A549 (cell line): Measurements from ENCODE around the gene SLC5A10. TPM values are rescaled to one million over a fixed set of nuclear protein-coding genes. Genes with fewer than 3 reads are reported as not detected.
A peak's percentile ranks its signal among the peaks of the same experiment; 100 is the strongest.

Experiments used
- ATAC-seq, 2 experiments: fragments of 200-7000 bp in 1 of 2; fragments of >200 bp in 1 of 2; cut with Nextera tagmentation in 1 of 2; cut with Tn5 transposase in 1 of 2; 3 replicates each; pipeline versions ENCODE4 v1.8.0 to v1.9.1; 2018 to 2020; ENCODE audit warnings: mild to moderate bottlenecking in 1 of 2, moderate library complexity in 1 of 2
- CTCF ChIA-PET: fragments of 300-600 bp; sonication (Branson Sonifier 250); formaldehyde crosslinking; extraction: SDS; loops from one replicate; lab custom pipeline; 2021; ENCODE audit warnings: antibody characterized with exemption, inconsistent platforms; lab: Yijun Ruan, JAX
- POLR2A ChIA-PET: fragments of 350-600 bp; formaldehyde crosslinking; extraction: SDS; loops from one replicate; lab custom pipeline; 2021; ENCODE audit warnings: antibody characterized with exemption, inconsistent platforms; lab: Yijun Ruan, JAX
- DNase-seq, 2 experiments: peaks; one replicate each; pipeline versions ENCODE4 v3.0.0 to v3.0.0-alpha.2; 2011 to 2016; ENCODE audit warnings: low read depth in 1 of 2, low spot score in 1 of 2
- FAIRE-seq: peaks from 2 replicates; lab custom pipeline; 2011; peaks lifted over from hg19 to GRCh38; lab: Jason Lieb, UNC
- H3K27ac ChIP-seq, 2 experiments: fragments of >200 bp; sonication (Bioruptor Twin); formaldehyde crosslinking; 3 replicates each; pipeline ENCODE4 v1.5.1; 2016 to 2017
- H3K4me1 ChIP-seq: fragments of >200 bp; sonication (Bioruptor Twin); formaldehyde crosslinking; 3 replicates; pipeline ENCODE4 v1.6.1; 2016
- H3K4me2 ChIP-seq: fragments of >200 bp; sonication (Bioruptor Twin); formaldehyde crosslinking; 3 replicates; pipeline ENCODE4 v1.6.1; 2016
- H3K4me3 ChIP-seq: fragments of >200 bp; sonication (Bioruptor Twin); formaldehyde crosslinking; 3 replicates; pipeline ENCODE4 v1.5.1; 2016
- H3K9me3 ChIP-seq: fragments of >200 bp; sonication (Bioruptor Twin); formaldehyde crosslinking; 3 replicates; pipeline ENCODE4 v1.6.1; 2016
- CBX2 ChIP-seq: fragments of 200-600 bp; sonication (generic); IDR thresholded peaks from 2 replicates; pipeline ENCODE4 v1.6.1; 2016; ENCODE audit warnings: low read depth, mild to moderate bottlenecking, borderline replicate concordance
- CEBPB ChIP-seq, 2 experiments: fragments of >200 bp in 1 of 2; sonication (Bioruptor Twin) in 1 of 2; formaldehyde crosslinking in 1 of 2; IDR thresholded peaks; 2 replicates each; pipeline ENCODE4 v1.6.1; 2012 to 2016
- CHD2 ChIP-seq: fragments of 150-350 bp; IDR thresholded peaks from 2 replicates; pipeline ENCODE4 v1.6.1; 2014; ENCODE audit warnings: low read length; ENCODE audit not compliant: partially characterized antibody
- EHF ChIP-seq: fragments of 250-450 bp; sonication (Bioruptor Pico); IDR thresholded peaks from 2 replicates; pipeline ENCODE4 v1.5.0; 2020; ENCODE audit warnings: mild to moderate bottlenecking
- EP300 ChIP-seq, 2 experiments: fragments of >200 bp; sonication (Bioruptor Twin); formaldehyde crosslinking; IDR thresholded peaks; 2 replicates in 1 of 2; 3 replicates in 1 of 2; pipeline ENCODE4 v1.6.1; 2016 to 2017
- ESRRA ChIP-seq: fragments of 150-350 bp; IDR thresholded peaks from 2 replicates; pipeline ENCODE4 v1.6.1; 2014; ENCODE audit warnings: mild to moderate bottlenecking, low read length, borderline replicate concordance
- FOSB ChIP-seq: fragments of 250-450 bp; sonication (Bioruptor Pico); IDR thresholded peaks from 2 replicates; pipeline ENCODE4 v1.5.0; 2020; ENCODE audit warnings: mild to moderate bottlenecking, moderate library complexity
- FOXS1 ChIP-seq: fragments of 250-450 bp; sonication (Bioruptor Pico); IDR thresholded peaks from 2 replicates; pipeline ENCODE4 v1.5.0; 2020; ENCODE audit warnings: mild to moderate bottlenecking, moderate library complexity
- GATA3 ChIP-seq: IDR thresholded peaks from 2 replicates; pipeline ENCODE4 v1.6.1; 2012; ENCODE audit warnings: borderline replicate concordance
- HOXA7 ChIP-seq: fragments of 250-450 bp; sonication (Bioruptor Pico); IDR thresholded peaks from 2 replicates; pipeline ENCODE4 v1.5.0; 2020; ENCODE audit warnings: mild to moderate bottlenecking, moderate library complexity
- HOXB13 ChIP-seq: fragments of 250-450 bp; sonication (Bioruptor Pico); IDR thresholded peaks from 2 replicates; pipeline ENCODE4 v1.5.0; 2020; ENCODE audit warnings: low read depth, mild to moderate bottlenecking, moderate library complexity
- KDM1A ChIP-seq: fragments of 200-600 bp; sonication (generic); IDR thresholded peaks from 2 replicates; pipeline ENCODE4 v1.6.1; 2016; ENCODE audit warnings: low read depth, mild to moderate bottlenecking
- KDM5A ChIP-seq: fragments of 200-600 bp; sonication (generic); IDR thresholded peaks from 2 replicates; pipeline ENCODE4 v1.6.1; 2016; ENCODE audit warnings: antibody characterized with exemption, mild to moderate bottlenecking
- MYC ChIP-seq: IDR thresholded peaks from 2 replicates; pipeline ENCODE4 v1.6.1; 2012; ENCODE audit warnings: mild to moderate bottlenecking, inconsistent platforms, low read length, improper control_type of control experiment, borderline replicate concordance
- NFE2L2 ChIP-seq: fragments of 150-350 bp; conservative IDR thresholded peaks from 2 replicates; pipeline ENCODE4 v1.6.1; 2014; ENCODE audit warnings: low read length
- NPAS2 ChIP-seq: fragments of 250-450 bp; sonication (Bioruptor Pico); IDR thresholded peaks from 2 replicates; pipeline ENCODE4 v1.8.0; 2022; ENCODE audit warnings: mild to moderate bottlenecking, moderate library complexity, borderline replicate concordance
- NR3C1 ChIP-seq: fragments of >200 bp; sonication (Bioruptor Twin); formaldehyde crosslinking; IDR thresholded peaks from 3 replicates; pipeline ENCODE4 v1.6.1; 2017
- POLR2A ChIP-seq: IDR thresholded peaks from 2 replicates; pipeline ENCODE4 v1.6.1; 2012; ENCODE audit warnings: mild to moderate bottlenecking, low read length
- POLR2AphosphoS2 ChIP-seq: conservative IDR thresholded peaks from 2 replicates; pipeline ENCODE4 v1.6.1; 2012; ENCODE audit warnings: low read length, improper control_type of control experiment, inconsistent platforms
- RCOR1 ChIP-seq: fragments of 150-350 bp; IDR thresholded peaks from 2 replicates; pipeline ENCODE4 v1.6.1; 2014; ENCODE audit warnings: antibody characterized with exemption, low read length, low read depth
- RFX5 ChIP-seq: fragments of 450-650 bp; IDR thresholded peaks from 2 replicates; pipeline ENCODE4 v1.7.1; 2014; ENCODE audit warnings: antibody characterized with exemption, mild to moderate bottlenecking, moderate library complexity
- RNF2 ChIP-seq: fragments of 200-600 bp; sonication (generic); IDR thresholded peaks from 2 replicates; pipeline ENCODE4 v1.6.1; 2016; ENCODE audit warnings: low read depth, mild to moderate bottlenecking, antibody characterized with exemption, moderate library complexity, borderline replicate concordance
- SMC3 ChIP-seq: fragments of >200 bp; sonication (Bioruptor Twin); formaldehyde crosslinking; IDR thresholded peaks from 3 replicates; pipeline ENCODE4 v1.6.1; 2018; ENCODE audit warnings: inconsistent platforms
- SREBF2 ChIP-seq: fragments of 450-650 bp; IDR thresholded peaks from 2 replicates; pipeline ENCODE4 v1.6.1; 2014; ENCODE audit warnings: mild to moderate bottlenecking, moderate library complexity
- TFCP2L1 ChIP-seq: fragments of 250-450 bp; sonication (Bioruptor Pico); IDR thresholded peaks from 2 replicates; pipeline ENCODE4 v1.5.0; 2021; ENCODE audit warnings: mild to moderate bottlenecking
- TP53 ChIP-seq: fragments of 250-450 bp; sonication (Bioruptor Pico); IDR thresholded peaks from 2 replicates; pipeline ENCODE4 v1.5.0; 2021; ENCODE audit warnings: mild to moderate bottlenecking, moderate library complexity
- ZC3H11A ChIP-seq: fragments of 450-650 bp; IDR thresholded peaks from 2 replicates; pipeline ENCODE4 v1.6.1; 2014; ENCODE audit warnings: antibody characterized with exemption, mild to moderate bottlenecking
- ZFP36 ChIP-seq: fragments of 450-650 bp; IDR thresholded peaks from 2 replicates; pipeline ENCODE4 v1.6.1; 2014; ENCODE audit warnings: borderline replicate concordance; ENCODE audit not compliant: partially characterized antibody
- ZNF302 ChIP-seq: fragments of 250-450 bp; sonication (Bioruptor Pico); IDR thresholded peaks from 2 replicates; pipeline ENCODE4 v1.9.0; 2021; ENCODE audit warnings: inconsistent platforms, mild to moderate bottlenecking, moderate library complexity
- ZSCAN20 ChIP-seq: fragments of 250-450 bp; sonication (Bioruptor Pico); IDR thresholded peaks from 2 replicates; pipeline ENCODE4 v1.8.0; 2022; ENCODE audit warnings: mild to moderate bottlenecking, moderate library complexity
- WGBS: methylation state at CpG from one replicate; pipeline ENCODE4 v1.1.6; 2017; ENCODE audit errors: missing lambda C conversion rate; 5-methylcytosine and 5-hydroxymethylcytosine counted together
- polyA plus RNA-seq, 4 experiments: library from polyadenylated mRNA; depleted of rRNA in 3 of 4; stranded (reverse); fragments of >200 nt; fragmentation: RNase III in 1 of 4; extraction: RNeasy Plus Mini Kit Qiagen cat#74134 plus additional on column Dnase treatment in 1 of 4; gene quantifications; 2 replicates in 3 of 4; 3 replicates in 1 of 4; pipeline ENCODE4 v1.2.3, GENCODE V29; 2011 to 2017
- TF ChIP-seq, protein P1 (sequence below): IDR thresholded peaks from 2 replicates; pipeline ENCODE4 v1.6.1; 2012
- TF ChIP-seq, protein P2 (sequence below): fragments of >200 bp; sonication (Bioruptor Twin); formaldehyde crosslinking; IDR thresholded peaks from 2 replicates; pipeline ENCODE4 v1.6.1; 2016
- TF ChIP-seq, protein P3 (sequence below): fragments of 450-650 bp; IDR thresholded peaks from 2 replicates; pipeline ENCODE4 v1.6.1; 2014; ENCODE audit warnings: antibody characterized with exemption
- TF ChIP-seq, protein P4 (sequence below): fragments of >200 bp; sonication (Bioruptor Twin); formaldehyde crosslinking; IDR thresholded peaks from 3 replicates; pipeline ENCODE4 v1.6.1; 2016
- TF ChIP-seq, protein P5 (sequence below): fragments of 150-350 bp; IDR thresholded peaks from 2 replicates; pipeline ENCODE4 v1.6.1; 2014; ENCODE audit warnings: low read depth, mild to moderate bottlenecking, low read length
- TF ChIP-seq, protein P6 (sequence below): fragments of 200-600 bp; sonication (generic); IDR thresholded peaks from 2 replicates; pipeline ENCODE4 v1.6.1; 2016; ENCODE audit warnings: antibody characterized with exemption, mild to moderate bottlenecking, moderate library complexity

Gene SLC5A10
- polyA plus RNA-seq, 2 of the 4 experiments (the other 2 are of a cell fraction), result 0.15 to 0.28 TPM

DNA sequence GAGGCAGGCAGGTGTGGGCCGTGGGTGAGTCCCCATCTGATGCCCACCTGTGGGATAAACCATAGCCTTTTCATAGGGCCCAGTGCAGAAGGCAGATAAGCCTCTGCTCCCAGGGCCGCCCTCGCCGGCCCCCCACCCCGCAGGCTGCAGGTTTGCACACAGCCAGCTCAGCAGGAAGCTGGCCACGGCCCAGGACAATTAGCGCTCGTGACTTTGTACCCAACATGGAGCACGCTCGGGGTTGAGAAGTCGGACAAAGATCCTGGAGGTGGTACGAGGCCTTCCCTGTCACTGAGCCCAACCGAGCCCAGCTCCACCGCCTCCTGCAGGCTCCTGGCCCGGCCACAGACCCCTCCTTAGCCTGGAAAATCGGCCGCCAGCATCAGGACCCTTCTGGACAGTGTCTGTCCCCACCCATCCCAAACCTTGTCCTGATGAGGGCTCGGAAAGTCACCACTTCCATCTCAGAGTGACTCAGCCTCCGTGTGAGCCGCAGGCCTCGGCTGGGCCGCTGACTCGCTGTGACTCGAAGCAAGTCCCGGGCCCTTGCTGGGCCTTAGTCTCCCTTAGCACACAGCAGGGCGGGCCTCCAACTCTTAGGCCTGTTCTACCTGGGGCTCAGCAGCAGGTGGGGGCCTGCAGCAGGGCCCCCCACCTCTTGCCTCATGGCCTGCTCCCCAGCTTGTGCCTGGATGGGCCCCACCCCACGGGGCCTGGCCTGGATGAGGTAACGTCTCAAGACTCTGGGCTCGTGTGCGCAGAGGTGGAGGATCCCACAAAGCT, 29.9 kb downstream of the SLC5A10 start:
- 57% methylated on average over 26 of the region's 30 CpGs for WGBS
- ChIA-PET CTCF (interaction anchor here (1.2 to 20.6 kb wide), 4 partner anchors 9 to 23 kb away, joined by 4 to 215 read pairs (median 4); partner anchors contain the start of gene FAM83G), POLR2A (no interaction called here)
- no peak overlapping the region for H3K4me3 ChIP-seq
- H3K9me3 ChIP-seq, result no peaks in the 10 kb centered on the region
- peaks cover 24% of the 10 kb centered on the region for H3K4me1 ChIP-seq
- ATAC-seq, result peak; percentile 65 to 75
- peak overlapping the region; percentile 50 for H3K4me2 ChIP-seq
- FAIRE-seq, result no peak
- peak overlapping the region; percentile 72 to 88 for H3K27ac ChIP-seq
- DNase-seq, result peak; percentile 76 to 82
- TF ChIP-seq TP53 (no peak), POLR2AphosphoS2 (0 out of 2 replicates have a peak, but pooled peaks have one; percentile 69), POLR2A (no peak), FOSB (no peak), SREBF2 (no peak), KDM1A (no peak), RFX5 (no peak), HOXA7 (CRISPR knock-in tag) (no peak), MYC (no peak), ZC3H11A (no peak), SMC3 (no peak), KDM5A (no peak), HOXB13 (CRISPR knock-in tag) (0 out of 2 replicates have a peak, but pooled peaks have one; percentile 22), RCOR1 (no peak), ZNF302 (CRISPR knock-in tag) (no peak), CEBPB (IDR thresholded peaks at IDR 0.05) (no peak), TFCP2L1 (no peak), FOXS1 (CRISPR knock-in tag) (no peak), RNF2 (no peak), EP300 (IDR thresholded peaks at IDR 0.05) (no peak), NFE2L2 (0 out of 2 replicates have a peak, but pooled peaks have one; percentile 14), NPAS2 (CRISPR knock-in tag) (no peak), CHD2 (no peak), EHF (CRISPR knock-in tag) (no peak), ESRRA (no peak), NR3C1 (no peak), GATA3 (no peak), CBX2 (no peak), ZSCAN20 (CRISPR knock-in tag) (no peak), ZFP36 (no peak)
- TF ChIP-seq, protein P1, sequence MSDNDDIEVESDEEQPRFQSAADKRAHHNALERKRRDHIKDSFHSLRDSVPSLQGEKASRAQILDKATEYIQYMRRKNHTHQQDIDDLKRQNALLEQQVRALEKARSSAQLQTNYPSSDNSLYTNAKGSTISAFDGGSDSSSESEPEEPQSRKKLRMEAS, result peak; percentile 75
- TF ChIP-seq, protein P2, sequence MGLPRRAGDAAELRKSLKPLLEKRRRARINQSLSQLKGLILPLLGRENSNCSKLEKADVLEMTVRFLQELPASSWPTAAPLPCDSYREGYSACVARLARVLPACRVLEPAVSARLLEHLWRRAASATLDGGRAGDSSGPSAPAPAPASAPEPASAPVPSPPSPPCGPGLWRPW, result no peak
- TF ChIP-seq, protein P3, sequence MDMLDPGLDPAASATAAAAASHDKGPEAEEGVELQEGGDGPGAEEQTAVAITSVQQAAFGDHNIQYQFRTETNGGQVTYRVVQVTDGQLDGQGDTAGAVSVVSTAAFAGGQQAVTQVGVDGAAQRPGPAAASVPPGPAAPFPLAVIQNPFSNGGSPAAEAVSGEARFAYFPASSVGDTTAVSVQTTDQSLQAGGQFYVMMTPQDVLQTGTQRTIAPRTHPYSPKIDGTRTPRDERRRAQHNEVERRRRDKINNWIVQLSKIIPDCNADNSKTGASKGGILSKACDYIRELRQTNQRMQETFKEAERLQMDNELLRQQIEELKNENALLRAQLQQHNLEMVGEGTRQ, result no peak
- TF ChIP-seq, protein P4, sequence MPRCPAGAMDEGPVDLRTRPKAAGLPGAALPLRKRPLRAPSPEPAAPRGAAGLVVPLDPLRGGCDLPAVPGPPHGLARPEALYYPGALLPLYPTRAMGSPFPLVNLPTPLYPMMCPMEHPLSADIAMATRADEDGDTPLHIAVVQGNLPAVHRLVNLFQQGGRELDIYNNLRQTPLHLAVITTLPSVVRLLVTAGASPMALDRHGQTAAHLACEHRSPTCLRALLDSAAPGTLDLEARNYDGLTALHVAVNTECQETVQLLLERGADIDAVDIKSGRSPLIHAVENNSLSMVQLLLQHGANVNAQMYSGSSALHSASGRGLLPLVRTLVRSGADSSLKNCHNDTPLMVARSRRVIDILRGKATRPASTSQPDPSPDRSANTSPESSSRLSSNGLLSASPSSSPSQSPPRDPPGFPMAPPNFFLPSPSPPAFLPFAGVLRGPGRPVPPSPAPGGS, result no peak
- TF ChIP-seq, protein P5, sequence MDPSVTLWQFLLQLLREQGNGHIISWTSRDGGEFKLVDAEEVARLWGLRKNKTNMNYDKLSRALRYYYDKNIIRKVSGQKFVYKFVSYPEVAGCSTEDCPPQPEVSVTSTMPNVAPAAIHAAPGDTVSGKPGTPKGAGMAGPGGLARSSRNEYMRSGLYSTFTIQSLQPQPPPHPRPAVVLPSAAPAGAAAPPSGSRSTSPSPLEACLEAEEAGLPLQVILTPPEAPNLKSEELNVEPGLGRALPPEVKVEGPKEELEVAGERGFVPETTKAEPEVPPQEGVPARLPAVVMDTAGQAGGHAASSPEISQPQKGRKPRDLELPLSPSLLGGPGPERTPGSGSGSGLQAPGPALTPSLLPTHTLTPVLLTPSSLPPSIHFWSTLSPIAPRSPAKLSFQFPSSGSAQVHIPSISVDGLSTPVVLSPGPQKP, result no peak
- TF ChIP-seq, protein P6, sequence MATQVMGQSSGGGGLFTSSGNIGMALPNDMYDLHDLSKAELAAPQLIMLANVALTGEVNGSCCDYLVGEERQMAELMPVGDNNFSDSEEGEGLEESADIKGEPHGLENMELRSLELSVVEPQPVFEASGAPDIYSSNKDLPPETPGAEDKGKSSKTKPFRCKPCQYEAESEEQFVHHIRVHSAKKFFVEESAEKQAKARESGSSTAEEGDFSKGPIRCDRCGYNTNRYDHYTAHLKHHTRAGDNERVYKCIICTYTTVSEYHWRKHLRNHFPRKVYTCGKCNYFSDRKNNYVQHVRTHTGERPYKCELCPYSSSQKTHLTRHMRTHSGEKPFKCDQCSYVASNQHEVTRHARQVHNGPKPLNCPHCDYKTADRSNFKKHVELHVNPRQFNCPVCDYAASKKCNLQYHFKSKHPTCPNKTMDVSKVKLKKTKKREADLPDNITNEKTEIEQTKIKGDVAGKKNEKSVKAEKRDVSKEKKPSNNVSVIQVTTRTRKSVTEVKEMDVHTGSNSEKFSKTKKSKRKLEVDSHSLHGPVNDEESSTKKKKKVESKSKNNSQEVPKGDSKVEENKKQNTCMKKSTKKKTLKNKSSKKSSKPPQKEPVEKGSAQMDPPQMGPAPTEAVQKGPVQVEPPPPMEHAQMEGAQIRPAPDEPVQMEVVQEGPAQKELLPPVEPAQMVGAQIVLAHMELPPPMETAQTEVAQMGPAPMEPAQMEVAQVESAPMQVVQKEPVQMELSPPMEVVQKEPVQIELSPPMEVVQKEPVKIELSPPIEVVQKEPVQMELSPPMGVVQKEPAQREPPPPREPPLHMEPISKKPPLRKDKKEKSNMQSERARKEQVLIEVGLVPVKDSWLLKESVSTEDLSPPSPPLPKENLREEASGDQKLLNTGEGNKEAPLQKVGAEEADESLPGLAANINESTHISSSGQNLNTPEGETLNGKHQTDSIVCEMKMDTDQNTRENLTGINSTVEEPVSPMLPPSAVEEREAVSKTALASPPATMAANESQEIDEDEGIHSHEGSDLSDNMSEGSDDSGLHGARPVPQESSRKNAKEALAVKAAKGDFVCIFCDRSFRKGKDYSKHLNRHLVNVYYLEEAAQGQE, result no peak
